Measurements from ENCODE around the gene RGS6. TPM values are rescaled to one million over a fixed set of nuclear protein-coding genes. Genes with fewer than 3 reads are reported as not detected.

The RGS6 gene
- total RNA-seq, 1 donor from 2014 or later: 5.1 TPM

DNA sequence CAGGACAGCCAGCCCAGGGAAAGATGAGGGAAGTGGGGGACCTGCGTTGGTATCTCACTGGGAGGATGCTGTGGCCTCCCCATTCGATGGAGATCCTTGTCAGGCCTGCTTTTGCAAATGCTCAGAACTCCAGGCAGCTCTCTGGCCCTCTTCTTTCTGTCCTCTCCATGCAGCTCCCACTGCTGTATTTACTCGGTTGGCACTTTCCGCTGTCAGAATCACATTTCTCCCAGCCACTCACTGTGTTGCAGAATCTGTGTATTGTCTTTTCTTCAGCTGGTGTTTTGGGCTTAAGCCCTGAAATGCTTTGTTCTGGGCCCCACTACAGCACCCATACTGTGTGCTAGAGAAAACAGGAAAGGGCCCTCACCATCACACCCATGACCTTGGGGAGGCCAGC, 401.1 kb downstream of the RGS6 start:
- Mint-ChIP-seq H3K36me3 (ENCODE audit: insufficient read depth) (no peaks in the 10 kb centered on the region), H3K4me3 (ENCODE audit: low read depth) (no peak overlapping the region), H3K9me3 (ENCODE audit: low read depth) (peaks cover 3% of the 10 kb centered on the region), H3K4me1 (ENCODE audit: low read depth) (peaks cover 12% of the 10 kb centered on the region), H3K27ac (no peak overlapping the region), H3K27me3 (peaks cover 14% of the 10 kb centered on the region)
- no peak for DNase-seq (ENCODE audit: low spot score, unreplicated experiment)
- TF ChIP-seq, protein P1, sequence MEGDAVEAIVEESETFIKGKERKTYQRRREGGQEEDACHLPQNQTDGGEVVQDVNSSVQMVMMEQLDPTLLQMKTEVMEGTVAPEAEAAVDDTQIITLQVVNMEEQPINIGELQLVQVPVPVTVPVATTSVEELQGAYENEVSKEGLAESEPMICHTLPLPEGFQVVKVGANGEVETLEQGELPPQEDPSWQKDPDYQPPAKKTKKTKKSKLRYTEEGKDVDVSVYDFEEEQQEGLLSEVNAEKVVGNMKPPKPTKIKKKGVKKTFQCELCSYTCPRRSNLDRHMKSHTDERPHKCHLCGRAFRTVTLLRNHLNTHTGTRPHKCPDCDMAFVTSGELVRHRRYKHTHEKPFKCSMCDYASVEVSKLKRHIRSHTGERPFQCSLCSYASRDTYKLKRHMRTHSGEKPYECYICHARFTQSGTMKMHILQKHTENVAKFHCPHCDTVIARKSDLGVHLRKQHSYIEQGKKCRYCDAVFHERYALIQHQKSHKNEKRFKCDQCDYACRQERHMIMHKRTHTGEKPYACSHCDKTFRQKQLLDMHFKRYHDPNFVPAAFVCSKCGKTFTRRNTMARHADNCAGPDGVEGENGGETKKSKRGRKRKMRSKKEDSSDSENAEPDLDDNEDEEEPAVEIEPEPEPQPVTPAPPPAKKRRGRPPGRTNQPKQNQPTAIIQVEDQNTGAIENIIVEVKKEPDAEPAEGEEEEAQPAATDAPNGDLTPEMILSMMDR (IDR thresholded peaks at IDR 0.05; ENCODE audit: unreplicated experiment): no peak

DNA sequence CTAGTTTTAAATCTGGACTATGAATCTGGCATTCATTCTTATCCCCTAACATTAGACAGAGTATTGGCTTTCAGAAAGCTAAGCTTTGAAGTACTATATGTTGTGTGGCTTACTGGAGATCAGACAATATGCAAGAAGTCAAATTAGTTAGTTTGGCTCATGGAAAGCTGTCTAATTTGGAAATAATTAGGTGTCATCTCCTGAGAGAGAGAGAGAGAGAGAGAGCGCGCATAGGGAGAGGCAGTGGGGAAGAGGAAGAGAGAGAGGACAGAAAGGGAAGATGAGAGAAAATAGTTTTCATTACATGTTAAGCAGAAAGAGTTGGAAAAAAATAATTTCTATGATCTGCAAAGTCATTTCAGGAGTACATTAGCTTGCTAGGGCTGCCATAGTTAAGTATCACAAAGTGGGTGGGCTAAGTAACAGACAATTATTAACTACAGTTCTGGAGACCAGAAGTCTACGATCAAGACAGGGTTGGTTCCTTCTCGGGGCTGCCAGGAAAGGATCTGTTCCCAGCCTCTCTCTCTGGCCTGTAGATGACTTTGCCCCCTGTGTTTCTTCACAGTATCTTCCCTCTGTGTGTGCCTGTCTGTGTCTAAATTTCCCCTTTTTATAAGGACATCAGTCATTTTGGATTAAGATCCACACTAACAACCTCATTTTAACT, 404.2 kb downstream of the RGS6 start:
- H3K27me3 Mint-ChIP-seq: peaks cover 14% of the 10 kb centered on the region

DNA sequence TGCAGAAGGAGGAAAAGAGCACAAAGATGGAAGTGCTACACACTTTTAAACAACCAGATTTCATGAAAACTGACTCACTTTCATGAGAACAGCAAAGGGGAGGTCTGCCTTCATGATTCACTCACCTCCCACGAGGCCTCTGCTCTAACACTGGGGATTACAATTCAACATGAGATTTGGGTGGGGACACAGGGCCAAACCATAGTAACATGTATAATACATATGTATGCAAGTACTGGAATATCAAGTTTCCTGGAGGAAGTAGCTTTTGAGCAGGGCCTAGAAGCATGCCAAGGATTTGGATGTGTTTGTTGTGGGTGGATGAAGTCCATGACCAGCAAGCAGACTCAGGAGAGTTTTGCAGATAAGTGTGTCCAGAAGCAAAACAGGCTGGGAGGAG, 409.0 kb downstream of the RGS6 start:
- TF ChIP-seq, protein P1 (IDR thresholded peaks at IDR 0.05; ENCODE audit: unreplicated experiment): no peak
- DNase-seq (ENCODE audit: low spot score, unreplicated experiment): no peak
- Mint-ChIP-seq H3K4me3 (ENCODE audit: low read depth) (no peak overlapping the region), H3K4me1 (ENCODE audit: low read depth) (no peaks in the 10 kb centered on the region), H3K27ac (no peak overlapping the region), H3K36me3 (ENCODE audit: insufficient read depth) (no peaks in the 10 kb centered on the region), H3K27me3 (no peaks in the 10 kb centered on the region), H3K9me3 (ENCODE audit: low read depth) (peaks cover 7% of the 10 kb centered on the region)

More for the DNA sequence above, 404.2 kb downstream of the RGS6 start:
- Mint-ChIP-seq H3K4me1 (ENCODE audit: low read depth) (peaks cover 11% of the 10 kb centered on the region), H3K9me3 (ENCODE audit: low read depth) (peaks cover 3% of the 10 kb centered on the region), H3K4me3 (ENCODE audit: low read depth) (no peak overlapping the region), H3K36me3 (ENCODE audit: insufficient read depth) (no peaks in the 10 kb centered on the region), H3K27ac (no peak overlapping the region)
- DNase-seq (ENCODE audit: low spot score, unreplicated experiment): no peak
- TF ChIP-seq, protein P1 (IDR thresholded peaks at IDR 0.05; ENCODE audit: unreplicated experiment): no peak

DNA sequence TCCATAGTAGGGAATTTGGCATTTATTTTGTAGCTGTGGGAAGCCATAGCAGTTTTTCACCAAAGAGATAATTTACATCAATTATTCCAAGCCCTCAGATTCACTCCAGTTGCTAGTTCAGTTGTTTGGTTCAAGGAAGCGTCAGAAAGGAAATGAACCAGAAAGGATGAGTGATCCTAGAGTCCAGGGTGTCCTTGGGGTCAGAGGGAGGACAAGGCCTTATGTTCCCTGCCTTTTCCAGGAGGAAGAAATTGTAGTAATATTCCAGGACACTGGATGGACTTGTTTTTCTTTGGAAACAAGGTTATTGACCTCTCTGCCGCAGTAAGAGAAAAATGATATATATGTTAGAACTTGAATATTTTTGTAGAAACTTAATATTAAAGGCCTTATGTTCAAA, 409.5 kb downstream of the RGS6 start:
- DNase-seq (ENCODE audit: low spot score, unreplicated experiment): no peak
- no peak overlapping the region for H3K27ac Mint-ChIP-seq
- peaks cover 7% of the 10 kb centered on the region for H3K9me3 Mint-ChIP-seq (ENCODE audit: low read depth)
- H3K36me3 Mint-ChIP-seq (ENCODE audit: insufficient read depth): no peaks in the 10 kb centered on the region
- TF ChIP-seq, protein P1 (IDR thresholded peaks at IDR 0.05; ENCODE audit: unreplicated experiment): no peak
- no peak overlapping the region for H3K4me3 Mint-ChIP-seq (ENCODE audit: low read depth)
- H3K4me1 Mint-ChIP-seq (ENCODE audit: low read depth): no peaks in the 10 kb centered on the region
- no peaks in the 10 kb centered on the region for H3K27me3 Mint-ChIP-seq

DNA sequence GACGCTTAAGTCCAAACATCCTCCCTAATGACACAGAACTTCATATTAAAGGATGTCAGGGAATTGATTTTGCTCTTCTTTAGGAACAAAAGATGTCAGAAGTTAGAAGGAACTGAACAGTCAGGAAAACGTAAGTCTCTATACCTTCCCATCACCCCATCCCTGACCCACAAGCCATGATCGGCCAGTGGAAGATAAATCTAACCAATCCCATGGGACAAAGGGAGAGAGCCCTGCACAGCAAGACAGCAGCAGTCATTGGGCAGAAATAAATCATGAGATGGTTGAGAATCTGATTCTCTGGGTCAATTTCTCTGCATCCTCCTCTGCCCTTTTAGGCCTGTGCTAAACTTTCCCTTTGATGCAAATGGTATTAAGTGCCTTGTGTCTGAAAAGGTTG, 414.9 kb downstream of the RGS6 start:
- H3K4me3 Mint-ChIP-seq (ENCODE audit: low read depth): no peak overlapping the region
- H3K9me3 Mint-ChIP-seq (ENCODE audit: low read depth): peaks cover 10% of the 10 kb centered on the region
- no peaks in the 10 kb centered on the region for H3K27me3 Mint-ChIP-seq
- H3K27ac Mint-ChIP-seq: no peak overlapping the region
- H3K4me1 Mint-ChIP-seq (ENCODE audit: low read depth): peaks cover 3% of the 10 kb centered on the region
- TF ChIP-seq, protein P1 (IDR thresholded peaks at IDR 0.05; ENCODE audit: unreplicated experiment): no peak
- no peaks in the 10 kb centered on the region for H3K36me3 Mint-ChIP-seq (ENCODE audit: insufficient read depth)
- no peak for DNase-seq (ENCODE audit: low spot score, unreplicated experiment)

Measured in progenitor cell of endocrine pancreas (in vitro differentiated cells).